HG02610 (cell line): ENCODE data around the gene SLC25A12.
"Not testable (repeated sequence)": the region's sequence is repeated elsewhere in the genome, so short reads cannot be mapped to it uniquely, and the experiment has no call there.

Experiments
- ATAC-seq: cut with Tn5 transposase; IDR thresholded peaks from one replicate; pipeline ENCODE4 v1.9.1; 2021; ENCODE audit warnings: mild to moderate bottlenecking, moderate library complexity; ENCODE audit not compliant: unreplicated experiment

The SLC25A12 gene

GRCh38 chr2:171893824-171894611, at the start of gene SLC25A12:
Gene SLC25A12 (minus strand): TSS chr2:171894244. CDS start chr2:171894214, 30 bp downstream.
- peak; percentile 94 for ATAC-seq

- no peak for ATAC-seq
Observed at GRCh38 chr2:171941316-171941699, 47.3 kb upstream of the SLC25A12 start.

- ATAC-seq, result no peak
Observed at GRCh38 chr2:171939743-171940071, 45.7 kb upstream of the SLC25A12 start.

GRCh38 chr2:171939058-171939742, 45.2 kb upstream of the SLC25A12 start:
- ATAC-seq, result no peak

- ATAC-seq, result no peak
Observed at GRCh38 chr2:171930385-171930784, 36.3 kb upstream of the SLC25A12 start.

- ATAC-seq, result no peak
Observed at GRCh38 chr2:171924170-171924942, 30.3 kb upstream of the SLC25A12 start.

GRCh38 chr2:171923206-171923605, 29.2 kb upstream of the SLC25A12 start:
- no peak for ATAC-seq

GRCh38 chr2:171922230-171923022, 28.4 kb upstream of the SLC25A12 start, which contains the start of gene HAT1:
Gene HAT1 (plus strand): TSS chr2:171922461. CDS start chr2:171922501, 40 bp downstream.
- ATAC-seq, result peak; percentile 95

GRCh38 chr2:171921970-171922229, 27.9 kb upstream of the SLC25A12 start:
- no peak for ATAC-seq

GRCh38 chr2:171919453-171919852, 25.4 kb upstream of the SLC25A12 start:
- no peak for ATAC-seq

GRCh38 chr2:171913517-171913916, 19.5 kb upstream of the SLC25A12 start:
- no peak for ATAC-seq

- ATAC-seq, result no peak
Observed at GRCh38 chr2:171910494-171910893, 16.4 kb upstream of the SLC25A12 start.

- ATAC-seq, result no peak
Observed at GRCh38 chr2:171909266-171909665, 15.2 kb upstream of the SLC25A12 start.

- no peak for ATAC-seq
Observed at GRCh38 chr2:171908235-171908634, 14.2 kb upstream of the SLC25A12 start.

GRCh38 chr2:171902840-171903420, 8.9 kb upstream of the SLC25A12 start:
- no peak for ATAC-seq

- not testable (repeated sequence) for ATAC-seq
Observed at GRCh38 chr2:171899623-171900282, 5.7 kb upstream of the SLC25A12 start.

- no peak for ATAC-seq
Observed at GRCh38 chr2:171895786-171896185, 1.7 kb upstream of the SLC25A12 start.

GRCh38 chr2:171894612-171894947, 536 bp upstream of the SLC25A12 start:
- no peak for ATAC-seq

GRCh38 chr2:171893196-171893823, 734 bp downstream of the SLC25A12 start:
- no peak for ATAC-seq

- no peak for ATAC-seq
Observed at GRCh38 chr2:171889808-171890207, 4.2 kb downstream of the SLC25A12 start.
